ENCODE measurements around the gene IKZF3.
A peak's percentile ranks its signal among the peaks of the same experiment; 100 is the strongest.
"Not testable (repeated sequence)": the region's sequence is repeated elsewhere in the genome, so short reads cannot be mapped to it uniquely, and the experiment has no call there.

IKZF3 gene

GRCh38 chr17:39729280-39729851, 134.7 kb downstream of the IKZF3 start:
- H3K4me3 ChIP-seq (ENCODE audit: low read length) = no peak overlapping the region
- H3K36me3 ChIP-seq (ENCODE audit: control insufficient read depth, insufficient read depth, low read length) = peaks cover 3% of the 10 kb centered on the region
- no peak for DNase-seq
- H3K4ac ChIP-seq (ENCODE audit: low read depth, low read length) = no peak overlapping the region
- H2BK15ac ChIP-seq (replicated peaks; ENCODE audit: low read depth) = no peak overlapping the region
- no peak overlapping the region for H2BK120ac ChIP-seq (ENCODE audit: low read depth, low read length)
- no peaks in the 10 kb centered on the region for H3K79me1 ChIP-seq (ENCODE audit: low read length)
- H2BK5ac ChIP-seq (ENCODE audit: low read length) = no peak overlapping the region
- H3K4me1 ChIP-seq (ENCODE audit: control insufficient read depth, low read depth, low read length) = no peaks in the 10 kb centered on the region
- no peaks in the 10 kb centered on the region for H3K27me3 ChIP-seq (ENCODE audit: insufficient read depth, low read length, poor library complexity)
- H3K18ac ChIP-seq (ENCODE audit: low read length) = no peak overlapping the region
- no peak overlapping the region for H4K8ac ChIP-seq (ENCODE audit: low read depth, low read length)
- WGBS (ENCODE audit: extremely low coverage, insufficient coverage, low lambda C conversion rate) = no CpG with 5 or more reads among the region's 6 CpGs
- H3K9ac ChIP-seq (ENCODE audit: low read length) = peak overlapping the region; percentile 68
- no peak overlapping the region for H3K27ac ChIP-seq (ENCODE audit: low read depth, low read length)
- H4K5ac ChIP-seq (ENCODE audit: low read length) = no peak overlapping the region
- no peaks in the 10 kb centered on the region for H3K79me2 ChIP-seq (ENCODE audit: control insufficient read depth, insufficient read depth, low read length)
- H3K4me2 ChIP-seq (ENCODE audit: low read length) = no peak overlapping the region
- H3K23ac ChIP-seq (ENCODE audit: low read length) = no peak overlapping the region
- H2AK5ac ChIP-seq (ENCODE audit: low read length) = no peak overlapping the region
- peak overlapping the region; percentile 76 for H3K56ac ChIP-seq (ENCODE audit: low read length)

DNA sequence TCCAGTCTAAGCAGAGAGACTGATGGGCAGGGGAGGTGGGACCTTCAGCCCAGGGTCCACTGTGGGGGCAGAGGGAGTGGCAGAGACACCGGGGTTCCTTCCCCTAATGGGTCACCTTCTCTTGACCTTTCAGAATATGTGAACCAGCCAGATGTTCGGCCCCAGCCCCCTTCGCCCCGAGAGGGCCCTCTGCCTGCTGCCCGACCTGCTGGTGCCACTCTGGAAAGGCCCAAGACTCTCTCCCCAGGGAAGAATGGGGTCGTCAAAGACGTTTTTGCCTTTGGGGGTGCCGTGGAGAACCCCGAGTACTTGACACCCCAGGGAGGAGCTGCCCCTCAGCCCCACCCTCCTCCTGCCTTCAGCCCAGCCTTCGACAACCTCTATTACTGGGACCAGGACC, 136.6 kb downstream of the IKZF3 start:
- no peak overlapping the region for H3K23ac ChIP-seq (ENCODE audit: low read length)
- no peaks in the 10 kb centered on the region for H3K4me1 ChIP-seq (ENCODE audit: control insufficient read depth, low read depth, low read length)
- H2BK15ac ChIP-seq (replicated peaks; ENCODE audit: low read depth) = no peak overlapping the region
- no peak overlapping the region for H3K27ac ChIP-seq (ENCODE audit: low read depth, low read length)
- H2BK5ac ChIP-seq (ENCODE audit: low read length) = no peak overlapping the region
- no peak overlapping the region for H3K56ac ChIP-seq (ENCODE audit: low read length)
- H3K4me3 ChIP-seq (ENCODE audit: low read length) = no peak overlapping the region
- H3K79me2 ChIP-seq (ENCODE audit: control insufficient read depth, insufficient read depth, low read length) = no peaks in the 10 kb centered on the region
- H4K8ac ChIP-seq (ENCODE audit: low read depth, low read length) = no peak overlapping the region
- no peak overlapping the region for H3K4me2 ChIP-seq (ENCODE audit: low read length)
- no peak overlapping the region for H2AK5ac ChIP-seq (ENCODE audit: low read length)
- H3K36me3 ChIP-seq (ENCODE audit: control insufficient read depth, insufficient read depth, low read length) = peaks cover 3% of the 10 kb centered on the region
- no peaks in the 10 kb centered on the region for H3K79me1 ChIP-seq (ENCODE audit: low read length)
- no peak overlapping the region for H2BK120ac ChIP-seq (ENCODE audit: low read depth, low read length)
- no peak for DNase-seq
- H3K4ac ChIP-seq (ENCODE audit: low read depth, low read length) = no peak overlapping the region
- no peak overlapping the region for H3K18ac ChIP-seq (ENCODE audit: low read length)
- H3K27me3 ChIP-seq (ENCODE audit: insufficient read depth, low read length, poor library complexity) = no peaks in the 10 kb centered on the region
- H3K9ac ChIP-seq (ENCODE audit: low read length) = no peak overlapping the region
- H4K5ac ChIP-seq (ENCODE audit: low read length) = no peak overlapping the region
- WGBS (ENCODE audit: extremely low coverage, insufficient coverage, low lambda C conversion rate) = no CpG with 5 or more reads among the region's 10 CpGs

DNA sequence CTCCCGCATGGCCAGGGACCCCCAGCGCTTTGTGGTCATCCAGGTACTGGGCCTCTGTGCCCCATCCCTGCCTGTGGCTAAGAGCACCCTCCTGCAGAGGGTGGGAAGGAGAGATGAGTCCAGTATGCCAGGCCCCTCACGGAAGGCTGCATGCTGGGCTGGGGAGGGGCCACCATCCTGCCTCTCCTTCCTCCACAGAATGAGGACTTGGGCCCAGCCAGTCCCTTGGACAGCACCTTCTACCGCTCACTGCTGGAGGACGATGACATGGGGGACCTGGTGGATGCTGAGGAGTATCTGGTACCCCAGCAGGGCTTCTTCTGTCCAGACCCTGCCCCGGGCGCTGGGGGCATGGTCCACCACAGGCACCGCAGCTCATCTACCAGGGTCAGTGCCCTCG, 137.5 kb downstream of the IKZF3 start:
- Histone ChIP-seq H3K18ac (ENCODE audit: low read length) (no peak overlapping the region), H2BK15ac (replicated peaks; ENCODE audit: low read depth) (no peak overlapping the region), H3K4me1 (ENCODE audit: control insufficient read depth, low read depth, low read length) (no peaks in the 10 kb centered on the region), H3K79me2 (ENCODE audit: control insufficient read depth, insufficient read depth, low read length) (no peaks in the 10 kb centered on the region), H2BK120ac (ENCODE audit: low read depth, low read length) (no peak overlapping the region), H2BK5ac (ENCODE audit: low read length) (no peak overlapping the region), H3K4me3 (ENCODE audit: low read length) (no peak overlapping the region), H4K8ac (ENCODE audit: low read depth, low read length) (no peak overlapping the region), H3K4ac (ENCODE audit: low read depth, low read length) (no peak overlapping the region), H3K9ac (ENCODE audit: low read length) (no peak overlapping the region), H3K36me3 (ENCODE audit: control insufficient read depth, insufficient read depth, low read length) (peaks cover 3% of the 10 kb centered on the region), H3K23ac (ENCODE audit: low read length) (no peak overlapping the region), H4K5ac (ENCODE audit: low read length) (no peak overlapping the region), H3K79me1 (ENCODE audit: low read length) (no peaks in the 10 kb centered on the region), H3K27ac (ENCODE audit: low read depth, low read length) (no peak overlapping the region), H3K27me3 (ENCODE audit: insufficient read depth, low read length, poor library complexity) (no peaks in the 10 kb centered on the region), H3K56ac (ENCODE audit: low read length) (no peak overlapping the region), H2AK5ac (ENCODE audit: low read length) (no peak overlapping the region), H3K4me2 (ENCODE audit: low read length) (no peak overlapping the region)
- DNase-seq = no peak
- no CpG with 5 or more reads among the region's 9 CpGs for WGBS (ENCODE audit: extremely low coverage, insufficient coverage, low lambda C conversion rate)

- H4K5ac ChIP-seq (ENCODE audit: low read length); H3K4ac ChIP-seq (ENCODE audit: low read depth, low read length); H3K27ac ChIP-seq (ENCODE audit: low read depth, low read length); H3K18ac ChIP-seq (ENCODE audit: low read length); H2BK5ac ChIP-seq (ENCODE audit: low read length); H3K79me2 ChIP-seq (ENCODE audit: control insufficient read depth, insufficient read depth, low read length); H3K36me3 ChIP-seq (ENCODE audit: control insufficient read depth, insufficient read depth, low read length); H2BK120ac ChIP-seq (ENCODE audit: low read depth, low read length); H2AK5ac ChIP-seq (ENCODE audit: low read length); H3K4me1 ChIP-seq (ENCODE audit: control insufficient read depth, low read depth, low read length); H3K4me2 ChIP-seq (ENCODE audit: low read length); H3K23ac ChIP-seq (ENCODE audit: low read length); H4K8ac ChIP-seq (ENCODE audit: low read depth, low read length); H3K79me1 ChIP-seq (ENCODE audit: low read length); H2BK15ac ChIP-seq (replicated peaks; ENCODE audit: low read depth); H3K27me3 ChIP-seq (ENCODE audit: insufficient read depth, low read length, poor library complexity); H3K9ac ChIP-seq (ENCODE audit: low read length); H3K4me3 ChIP-seq (ENCODE audit: low read length); H3K56ac ChIP-seq (ENCODE audit: low read length); DNase-seq: not testable (repeated sequence)
- WGBS (ENCODE audit: extremely low coverage, insufficient coverage, low lambda C conversion rate) = no CpG with 5 or more reads among the region's 1 CpG
Measured at GRCh38 chr17:39725923-39726322, 138.2 kb downstream of the IKZF3 start.

- no peak overlapping the region for H3K27ac ChIP-seq (ENCODE audit: low read depth, low read length)
- no peaks in the 10 kb centered on the region for H3K27me3 ChIP-seq (ENCODE audit: insufficient read depth, low read length, poor library complexity)
- H3K4ac ChIP-seq (ENCODE audit: low read depth, low read length) = no peak overlapping the region
- H3K4me1 ChIP-seq (ENCODE audit: control insufficient read depth, low read depth, low read length) = no peaks in the 10 kb centered on the region
- no CpG with 5 or more reads among the region's 13 CpGs for WGBS (ENCODE audit: extremely low coverage, insufficient coverage, low lambda C conversion rate)
- H4K8ac ChIP-seq (ENCODE audit: low read depth, low read length) = no peak overlapping the region
- no peak overlapping the region for H4K5ac ChIP-seq (ENCODE audit: low read length)
- no peak overlapping the region for H2BK120ac ChIP-seq (ENCODE audit: low read depth, low read length)
- H3K4me2 ChIP-seq (ENCODE audit: low read length) = no peak overlapping the region
- no peak overlapping the region for H3K56ac ChIP-seq (ENCODE audit: low read length)
- H2BK15ac ChIP-seq (replicated peaks; ENCODE audit: low read depth) = no peak overlapping the region
- H3K79me1 ChIP-seq (ENCODE audit: low read length) = no peaks in the 10 kb centered on the region
- H3K79me2 ChIP-seq (ENCODE audit: control insufficient read depth, insufficient read depth, low read length) = no peaks in the 10 kb centered on the region
- no peak for DNase-seq
- H3K18ac ChIP-seq (ENCODE audit: low read length) = no peak overlapping the region
- no peak overlapping the region for H3K4me3 ChIP-seq (ENCODE audit: low read length)
- no peak overlapping the region for H2BK5ac ChIP-seq (ENCODE audit: low read length)
- no peak overlapping the region for H3K23ac ChIP-seq (ENCODE audit: low read length)
- H2AK5ac ChIP-seq (ENCODE audit: low read length) = no peak overlapping the region
- H3K9ac ChIP-seq (ENCODE audit: low read length) = no peak overlapping the region
- H3K36me3 ChIP-seq (ENCODE audit: control insufficient read depth, insufficient read depth, low read length) = peaks cover 3% of the 10 kb centered on the region
Measured at GRCh38 chr17:39724731-39725130, 139.4 kb downstream of the IKZF3 start.

Data from mesendoderm (in vitro differentiated cells).